ENCODE measurements around the gene NR2F6.

DNA sequence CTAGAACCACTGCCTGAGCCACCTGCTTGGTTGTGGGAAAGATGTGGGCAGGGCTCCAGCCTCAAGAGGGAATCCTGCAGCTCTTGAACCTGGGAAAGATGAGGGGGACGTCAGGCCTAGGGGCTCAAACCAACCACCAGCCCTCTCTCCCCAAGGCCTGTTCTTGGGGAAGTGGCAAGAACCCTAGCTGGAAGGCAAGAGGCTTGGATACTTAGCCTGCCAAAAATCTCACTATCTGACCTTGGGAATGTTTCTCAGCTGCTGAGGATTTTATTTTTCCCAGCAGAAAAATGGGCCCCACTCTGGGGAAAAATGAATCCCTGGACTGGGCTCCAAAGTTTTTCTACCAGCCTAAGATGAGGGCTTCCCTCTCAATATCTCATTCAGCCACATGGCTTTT, 14.2 kb upstream of the NR2F6 start:
- TF ChIP-seq CTCF (conservative IDR thresholded peaks at IDR 0.05; ENCODE audit: low read depth in 2 of 2) (no peak), POLR2AphosphoS5 (IDR thresholded peaks at IDR 0.05; ENCODE audit: low read depth) (no peak), EZH2 (IDR thresholded peaks at IDR 0.05; ENCODE audit: low read depth, unreplicated experiment) (no peak)

Measured in GM23338 (cell line).